Skin of body (tissue), 2 donors: Measurements from ENCODE around the gene EPHB3. TPM values are rescaled to one million over a fixed set of nuclear protein-coding genes. Genes with fewer than 3 reads are reported as not detected.

ENCODE experiments used
- DNase-seq: peaks from one replicate; lab custom pipeline; 2025; lab: John Stamatoyannopoulos, UW
- total RNA-seq: library from RNA; depleted of rRNA; stranded (reverse); fragments of >200 nt; gene quantifications from one replicate; pipeline ENCODE4 v1.2.3, GENCODE V29; 2014

The EPHB3 gene
- total RNA-seq, 1 donor from 2014 or later: 44.4 TPM

- DNase-seq: no peak
These were observed 2.5 kb downstream of the EPHB3 start for GRCh38 chr3:184563941-184564684.

GRCh38 chr3:184564685-184565385 lies 3.2 kb downstream of the EPHB3 start:
- no peak for DNase-seq

GRCh38 chr3:184565421-184566211 lies 4.0 kb downstream of the EPHB3 start:
- DNase-seq: no peak

- DNase-seq: no peak
These were observed 5.1 kb downstream of the EPHB3 start for GRCh38 chr3:184566441-184567414.

GRCh38 chr3:184567946-184568559 lies 6.5 kb downstream of the EPHB3 start:
- no peak for DNase-seq

- no peak for DNase-seq
These were observed 7.0 kb downstream of the EPHB3 start for GRCh38 chr3:184568560-184568923.

- peak; percentile 99 for DNase-seq
These were observed 7.6 kb downstream of the EPHB3 start for GRCh38 chr3:184568924-184569829.

- DNase-seq: no peak
These were observed 8.4 kb downstream of the EPHB3 start for GRCh38 chr3:184570035-184570434.

- no peak for DNase-seq
These were observed 8.9 kb downstream of the EPHB3 start for GRCh38 chr3:184570489-184570888.

GRCh38 chr3:184571750-184572377 lies 10.3 kb downstream of the EPHB3 start:
- no peak for DNase-seq

GRCh38 chr3:184572633-184573270 lies 11.2 kb downstream of the EPHB3 start:
- no peak for DNase-seq

- DNase-seq: no peak
These were observed 13.2 kb downstream of the EPHB3 start for GRCh38 chr3:184574515-184575417.

- no peak for DNase-seq
These were observed 14.1 kb downstream of the EPHB3 start for GRCh38 chr3:184575701-184576100.

GRCh38 chr3:184576457-184577240 lies 15.1 kb downstream of the EPHB3 start:
- no peak for DNase-seq

- DNase-seq: no peak
These were observed 16.0 kb downstream of the EPHB3 start for GRCh38 chr3:184577546-184577945.

- DNase-seq: no peak
These were observed 16.6 kb downstream of the EPHB3 start for GRCh38 chr3:184578218-184578617.

- no peak for DNase-seq
These were observed 17.2 kb downstream of the EPHB3 start for GRCh38 chr3:184578822-184579221.
